HG03457 (cell line): Measurements from ENCODE around the gene ZNF441.
"Not testable (repeated sequence)": the region's sequence is repeated elsewhere in the genome, so short reads cannot be mapped to it uniquely, and the experiment has no call there.

Experiments
- ATAC-seq: cut with Tn5 transposase; IDR thresholded peaks from one replicate; pipeline ENCODE4 v1.9.1; 2021; ENCODE audit warnings: moderate number of reproducible peaks; ENCODE audit not compliant: unreplicated experiment

The ZNF441 gene

GRCh38 chr19:11766597-11767591, at the start of gene ZNF441:
TSS of gene ZNF441 (plus strand) at chr19:11767000. CDS start at chr19:11767194, 194 bp downstream.
- ATAC-seq, result peak; percentile 70

- no peak for ATAC-seq
These were observed 45.1 kb upstream of the ZNF441 start for GRCh38 chr19:11721681-11722080.

GRCh38 chr19:11722414-11722813, 44.4 kb upstream of the ZNF441 start:
- no peak for ATAC-seq

- no peak for ATAC-seq
These were observed 37.2 kb upstream of the ZNF441 start for GRCh38 chr19:11729586-11729985.

- no peak for ATAC-seq
These were observed 31.4 kb upstream of the ZNF441 start for GRCh38 chr19:11735375-11735774.

- ATAC-seq, result no peak
These were observed 30.1 kb upstream of the ZNF441 start for GRCh38 chr19:11736696-11737095.

- ATAC-seq, result peak; percentile 16
These were observed 28.6 kb upstream of the ZNF441 start for GRCh38 chr19:11737964-11738745.

- peak; percentile 67 for ATAC-seq
These were observed 27.8 kb upstream of the ZNF441 start, which contains the start of gene ZNF823 for GRCh38 chr19:11738746-11739620. TSS of gene ZNF823 (minus strand) at chr19:11738946. CDS start at chr19:11738819, 127 bp downstream.

- no peak for ATAC-seq
These were observed 20.9 kb upstream of the ZNF441 start for GRCh38 chr19:11745869-11746268.

- ATAC-seq, result no peak
These were observed 19.5 kb upstream of the ZNF441 start for GRCh38 chr19:11747277-11747676.

GRCh38 chr19:11749751-11750150, 17.0 kb upstream of the ZNF441 start:
- ATAC-seq, result no peak

GRCh38 chr19:11752244-11752736, 14.5 kb upstream of the ZNF441 start:
- no peak for ATAC-seq

- no peak for ATAC-seq
These were observed 12.1 kb upstream of the ZNF441 start for GRCh38 chr19:11754663-11755062.

- no peak for ATAC-seq
These were observed 9.8 kb upstream of the ZNF441 start for GRCh38 chr19:11756965-11757364.

- no peak for ATAC-seq
These were observed 7.0 kb upstream of the ZNF441 start for GRCh38 chr19:11759805-11760204.

GRCh38 chr19:11763117-11763516, 3.7 kb upstream of the ZNF441 start:
- no peak for ATAC-seq

- ATAC-seq, result no peak
These were observed 3.2 kb upstream of the ZNF441 start for GRCh38 chr19:11763611-11764010.

GRCh38 chr19:11767633-11768133, 883 bp downstream of the ZNF441 start:
- ATAC-seq, result peak; percentile 37

GRCh38 chr19:11769995-11770394, 3.2 kb downstream of the ZNF441 start:
- ATAC-seq, result no peak

- ATAC-seq, result not testable (repeated sequence)
These were observed 4.7 kb downstream of the ZNF441 start for GRCh38 chr19:11771520-11771919.
